Astrocyte of the cerebellum (primary cell): ENCODE results near the gene RASSF8.
A peak's percentile ranks its signal among the peaks of the same experiment; 100 is the strongest.

ENCODE experiments used
- DNase-seq: peaks from one replicate; pipeline ENCODE4 v3.0.0-alpha.2; 2011; ENCODE audit warnings: low read depth
- H3K4me3 ChIP-seq: 2 replicates; pipeline ENCODE4 v1.5.1; 2011; ENCODE audit warnings: mild to moderate bottlenecking, low read depth, low read length, moderate library complexity
- CTCF ChIP-seq: IDR thresholded peaks from 2 replicates; pipeline ENCODE4 v1.5.1; 2012; ENCODE audit warnings: low read length, low read depth, moderate library complexity, mild to moderate bottlenecking; ENCODE audit errors: missing control alignments
- in situ Hi-C: cut with HindIII; loops from 2 replicates; pipeline ENCODE4 v1.10.0; 2017; ENCODE audit warnings: low sequenced_read_pairs

RASSF8 gene

GRCh38 chr12:25959071-25959961, 834 bp downstream of the RASSF8 start:
- TF ChIP-seq CTCF: peak; percentile 35
- in situ Hi-C loops: no loop called here
- H3K4me3 ChIP-seq: peak overlapping the region; percentile 77
- DNase-seq: peak; percentile 62

- peak; percentile 30 for TF ChIP-seq CTCF
- in situ Hi-C loops: no loop called here
- no peak for DNase-seq
- H3K4me3 ChIP-seq: peak overlapping the region; percentile 77
Measured at GRCh38 chr12:25960143-25960542, 1.7 kb downstream of the RASSF8 start.

- no peak for DNase-seq
- peak overlapping the region; percentile 77 for H3K4me3 ChIP-seq
- no peak for TF ChIP-seq CTCF
- in situ Hi-C loops: no loop called here
Measured at GRCh38 chr12:25960961-25961360, 2.5 kb downstream of the RASSF8 start.

GRCh38 chr12:25962932-25963525, 4.5 kb downstream of the RASSF8 start:
- no peak overlapping the region for H3K4me3 ChIP-seq
- in situ Hi-C loops: no loop called here
- DNase-seq: no peak
- no peak for TF ChIP-seq CTCF

- TF ChIP-seq CTCF: no peak
- DNase-seq: no peak
- in situ Hi-C loops: no loop called here
- H3K4me3 ChIP-seq: no peak overlapping the region
Measured at GRCh38 chr12:25965682-25966081, 7.2 kb downstream of the RASSF8 start.

- no peak for DNase-seq
- no peak overlapping the region for H3K4me3 ChIP-seq
- in situ Hi-C loops: no loop called here
- TF ChIP-seq CTCF: no peak
Measured at GRCh38 chr12:25970082-25970481, 11.6 kb downstream of the RASSF8 start.
